Limb (tissue), 2 donors: ENCODE results near the gene FABP3.

Experiments
- DNase-seq, 2 donors: peaks; one replicate each; pipeline ENCODE4 v3.0.0-alpha.2; 2016; ENCODE audit errors: extremely low spot score in 2 of 2

The FABP3 gene

DNA sequence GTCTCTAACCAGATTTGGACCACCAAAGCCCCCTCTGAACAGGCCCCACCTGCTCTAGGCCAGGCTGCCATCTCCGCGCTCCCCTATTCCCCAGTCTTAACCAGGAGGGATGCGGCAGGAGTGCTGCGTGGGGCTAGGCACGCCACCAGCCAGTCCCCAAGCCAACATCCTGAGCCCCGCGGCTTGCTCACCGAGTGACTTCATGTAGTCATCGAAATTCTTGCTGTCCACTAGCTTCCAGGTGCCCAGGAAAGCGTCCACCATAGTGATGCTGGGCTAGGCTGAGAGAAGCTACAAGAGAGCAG, 173 bp downstream of the FABP3 start:
- no peak for DNase-seq

DNA sequence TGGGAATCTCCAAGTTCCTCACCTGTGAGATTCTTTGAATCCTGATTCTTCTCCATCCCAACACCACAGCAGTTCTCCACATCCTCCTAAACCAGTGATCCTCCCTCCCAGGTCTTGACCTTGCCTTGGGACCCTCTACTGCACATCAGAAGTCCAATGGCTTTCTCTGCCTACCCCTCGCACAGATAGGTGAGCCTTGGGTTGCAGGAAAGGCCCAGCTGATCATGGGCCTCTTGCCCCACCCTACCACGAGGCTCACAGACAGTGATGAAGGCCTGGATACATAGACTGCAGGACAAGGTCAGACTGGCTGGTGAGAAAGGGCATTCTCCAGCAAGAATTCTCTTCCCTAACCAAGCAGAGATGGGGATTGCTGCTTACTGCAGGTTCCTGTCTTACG, 825 bp downstream of the FABP3 start:
- no peak for DNase-seq

DNA sequence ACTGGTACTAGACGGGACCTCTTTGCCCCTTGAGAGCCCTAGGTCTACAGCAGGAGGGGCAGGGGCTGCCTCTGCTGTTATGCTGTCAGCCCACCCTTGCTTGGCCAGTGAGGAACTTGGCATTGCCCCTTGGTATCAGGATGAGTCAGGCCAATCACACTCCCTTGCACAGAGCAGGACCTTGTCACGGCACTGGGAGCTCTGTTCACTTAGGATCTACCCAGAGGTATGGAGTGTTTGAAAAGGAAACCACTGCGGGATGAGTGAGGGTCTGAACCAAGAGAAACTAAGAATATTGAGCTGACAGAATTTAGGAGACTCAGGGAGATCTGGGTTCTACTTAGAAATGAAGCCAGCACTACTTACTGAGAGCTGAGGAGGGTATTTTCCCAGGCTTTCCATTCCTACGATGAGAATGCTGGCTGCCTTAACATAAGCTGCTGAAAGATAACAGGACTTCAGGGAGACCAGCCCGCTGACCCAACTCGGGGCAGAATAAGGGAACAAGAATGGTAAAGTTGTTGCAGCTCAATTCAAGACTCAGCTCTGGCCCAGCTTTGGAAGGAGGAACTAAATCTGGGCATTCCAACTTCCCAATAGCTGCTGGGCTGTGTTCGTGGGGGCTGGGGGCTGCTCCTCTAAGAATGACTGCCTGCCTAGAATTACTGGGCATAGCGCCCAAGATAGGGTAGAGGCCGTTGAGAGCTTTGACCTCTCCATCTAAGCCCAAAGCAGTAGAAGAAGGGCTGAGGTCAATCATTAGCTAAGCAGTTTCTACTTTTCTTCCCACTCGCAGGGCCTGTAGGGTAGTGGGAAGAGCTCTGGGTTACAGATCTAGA, 1.5 kb downstream of the FABP3 start:
- no peak for DNase-seq

DNA sequence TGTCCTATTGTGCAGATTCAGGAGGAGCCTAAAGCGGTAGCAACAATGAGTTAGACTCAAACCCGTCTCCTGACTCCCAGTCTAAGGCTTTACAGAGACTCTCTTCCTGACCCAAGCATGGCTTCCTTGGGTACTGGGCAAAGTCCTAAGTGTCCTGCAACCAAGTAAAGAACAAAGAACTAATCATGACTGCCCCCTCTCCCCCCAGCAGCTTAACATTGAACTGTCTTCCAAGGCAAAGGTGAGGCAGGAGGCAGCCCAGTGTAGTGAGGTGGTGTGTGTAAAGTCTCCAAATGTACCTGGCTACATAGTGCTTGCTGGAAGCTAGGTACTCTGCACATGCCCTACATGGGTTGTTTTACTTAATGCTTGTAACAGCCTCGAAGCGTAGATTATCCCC, 2.3 kb downstream of the FABP3 start:
- no peak for DNase-seq

DNA sequence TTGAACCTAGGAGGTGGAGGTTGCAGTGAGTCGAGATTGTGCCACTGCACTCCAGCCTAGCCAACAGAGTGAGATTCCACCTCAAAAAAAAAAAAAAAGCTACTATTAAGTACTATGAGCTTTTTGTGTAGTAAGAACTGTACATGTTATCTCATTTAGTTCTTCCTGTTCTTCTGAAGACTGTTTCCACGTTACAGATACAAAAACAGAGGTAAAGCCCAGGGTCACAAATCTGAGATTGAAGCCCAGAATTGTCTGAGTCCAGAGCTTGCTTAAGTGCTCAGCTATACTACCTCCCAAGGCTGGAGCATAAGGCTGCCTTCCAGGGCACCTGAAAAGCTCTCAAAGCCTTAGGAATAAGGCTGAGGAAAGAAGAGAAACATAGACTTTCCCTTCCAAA, 2.9 kb downstream of the FABP3 start:
- DNase-seq: no peak

DNA sequence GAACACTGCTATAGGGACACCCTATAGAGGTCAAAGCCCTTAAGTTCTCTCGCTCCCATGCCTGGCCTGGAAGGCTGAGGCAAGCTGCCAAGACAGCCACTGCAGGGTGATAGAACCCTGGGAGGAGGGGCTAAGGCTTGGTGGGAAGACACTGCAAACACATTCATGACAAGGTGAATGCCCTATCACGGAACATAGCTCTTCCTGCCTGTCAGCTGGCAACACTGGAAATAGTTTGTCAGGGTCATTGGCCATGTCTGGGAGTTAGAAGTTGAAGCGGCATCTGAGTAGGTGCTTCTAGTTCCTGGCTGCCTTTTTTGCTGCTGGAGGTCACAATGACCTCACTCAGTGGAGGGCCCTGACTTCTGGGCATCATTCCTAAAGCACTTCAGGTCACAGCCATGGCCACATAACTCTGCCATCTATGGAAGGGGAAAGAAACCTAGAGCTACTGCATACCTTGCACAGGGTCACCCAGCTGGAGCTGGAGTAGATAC, 4.2 kb downstream of the FABP3 start:
- no peak for DNase-seq

DNA sequence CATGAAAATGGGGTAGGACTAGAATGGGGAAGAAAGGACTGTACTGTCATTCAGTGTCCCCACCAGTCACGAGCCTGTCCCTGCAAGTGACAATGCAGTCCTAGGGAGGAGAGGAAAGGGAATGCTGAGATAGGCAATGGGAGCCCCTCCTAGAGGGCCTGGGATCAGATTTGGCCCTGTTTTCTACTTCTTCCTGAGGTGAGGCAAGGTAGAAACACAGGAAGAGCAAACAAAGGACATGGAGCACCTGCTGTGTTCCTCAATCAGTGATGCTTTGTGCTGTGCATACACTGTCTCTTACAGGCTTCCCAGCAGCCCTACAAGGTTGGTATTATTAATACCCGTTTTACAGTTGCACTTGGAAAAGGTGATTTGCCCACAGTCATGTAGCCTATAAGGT, 6.1 kb downstream of the FABP3 start:
- no peak for DNase-seq

DNA sequence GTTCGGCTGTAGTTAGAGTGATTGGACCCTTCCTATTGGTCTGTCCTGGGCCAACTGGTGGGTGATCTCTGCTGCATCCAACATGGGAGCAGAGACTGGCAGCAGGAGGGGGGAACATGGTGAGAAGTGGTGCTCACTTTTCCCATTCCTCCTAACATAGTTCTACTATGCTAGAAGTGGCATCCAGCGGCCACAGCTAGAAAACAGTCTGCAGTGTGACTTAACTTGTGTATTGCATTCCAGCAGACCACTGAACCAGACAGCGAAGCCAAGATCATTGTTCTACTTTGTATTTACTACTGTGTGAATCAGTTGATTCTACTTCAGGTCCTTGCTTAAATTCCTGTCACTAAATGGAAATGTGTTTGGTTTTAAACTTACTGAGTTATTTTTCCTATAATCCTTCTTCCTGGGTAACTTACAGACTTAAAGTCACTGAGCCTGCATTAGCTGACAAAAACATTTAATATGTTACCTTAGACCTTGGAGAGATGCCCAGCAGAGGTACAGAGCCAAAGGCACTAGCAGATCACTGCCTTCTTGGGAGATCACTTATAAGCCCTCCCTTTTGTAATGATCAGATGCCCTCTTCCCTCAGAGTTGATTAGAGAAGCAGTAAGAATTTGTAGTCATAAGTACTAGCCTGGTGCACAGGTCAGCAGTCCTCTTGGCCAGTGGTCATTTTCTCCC, 8.2 kb downstream of the FABP3 start:
- no peak for DNase-seq

DNA sequence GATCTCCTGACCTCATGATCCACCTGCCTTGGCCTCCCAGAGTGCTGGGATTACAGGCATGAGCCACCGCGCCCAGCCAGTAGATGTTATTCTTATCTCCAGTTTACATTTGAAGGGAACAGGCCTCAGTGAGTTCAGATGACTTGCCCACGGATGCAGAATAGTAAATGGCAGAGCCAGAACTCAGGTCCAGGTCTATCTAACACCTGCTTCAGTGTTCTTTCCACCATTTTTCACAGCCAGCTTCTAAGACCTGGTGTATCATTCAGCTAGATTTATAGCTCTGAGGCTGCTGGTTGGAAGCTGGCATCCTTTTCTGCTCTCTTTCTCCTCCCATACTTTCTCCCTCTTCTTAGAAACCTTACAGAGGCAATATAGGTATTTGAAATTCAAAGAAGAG, 10.8 kb downstream of the FABP3 start:
- no peak for DNase-seq

DNA sequence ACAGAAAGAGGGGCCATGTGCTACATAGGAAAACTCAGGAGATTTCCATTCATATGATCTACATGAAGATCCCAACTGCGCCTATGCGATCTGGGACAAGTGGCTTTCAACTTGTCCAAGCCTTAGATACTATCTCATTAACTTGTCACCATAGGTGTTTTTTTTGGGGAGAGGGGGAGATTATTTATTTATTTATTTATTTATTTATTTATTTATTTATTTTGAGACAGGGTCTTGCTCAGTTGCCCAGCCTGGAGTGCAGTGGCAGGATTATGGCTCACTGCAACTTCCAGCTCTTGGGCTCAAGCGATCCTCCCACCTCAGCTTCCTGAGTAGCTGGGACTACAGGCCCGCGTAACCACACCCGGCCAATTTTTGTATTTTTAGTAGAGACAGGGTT, 11.3 kb downstream of the FABP3 start:
- no peak for DNase-seq

DNA sequence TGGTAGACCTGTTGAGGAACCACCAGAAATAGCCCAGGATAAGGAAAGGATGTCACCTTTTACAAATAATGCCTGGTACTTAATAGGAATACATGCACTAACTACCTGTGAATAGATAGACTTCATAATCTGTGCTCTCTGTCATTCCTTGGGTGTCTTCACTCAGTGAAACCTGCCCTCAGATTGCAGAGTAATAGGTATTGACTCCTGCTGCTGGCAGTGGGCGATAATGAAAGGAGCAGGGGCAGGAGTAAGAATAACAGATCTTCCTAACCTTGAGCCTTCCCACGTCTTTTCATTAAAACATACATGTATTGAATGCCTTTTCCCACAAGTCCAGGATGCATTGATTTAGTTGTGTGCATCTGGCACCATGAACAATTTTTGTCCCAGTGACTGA, 16.4 kb downstream of the FABP3 start:
- no peak for DNase-seq

DNA sequence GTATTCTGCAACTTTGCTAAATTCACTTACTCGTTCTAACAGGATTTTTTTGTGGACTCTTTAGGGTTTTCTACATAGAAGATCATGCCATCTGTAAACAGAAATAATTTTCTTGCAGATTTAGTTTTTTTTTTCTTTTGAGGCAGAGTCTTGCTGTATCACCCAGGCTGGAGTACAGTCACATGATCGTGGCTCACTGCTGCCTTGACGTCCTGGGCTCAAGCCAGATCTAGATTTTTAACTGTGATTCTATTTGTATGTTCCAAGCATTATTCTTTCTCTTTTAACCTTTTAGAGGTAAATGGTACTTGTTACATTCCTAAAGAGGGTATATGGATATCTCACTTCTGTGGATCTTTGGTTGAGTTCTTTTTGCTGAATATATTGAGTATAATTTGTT, 18.6 kb downstream of the FABP3 start:
- no peak for DNase-seq

DNA sequence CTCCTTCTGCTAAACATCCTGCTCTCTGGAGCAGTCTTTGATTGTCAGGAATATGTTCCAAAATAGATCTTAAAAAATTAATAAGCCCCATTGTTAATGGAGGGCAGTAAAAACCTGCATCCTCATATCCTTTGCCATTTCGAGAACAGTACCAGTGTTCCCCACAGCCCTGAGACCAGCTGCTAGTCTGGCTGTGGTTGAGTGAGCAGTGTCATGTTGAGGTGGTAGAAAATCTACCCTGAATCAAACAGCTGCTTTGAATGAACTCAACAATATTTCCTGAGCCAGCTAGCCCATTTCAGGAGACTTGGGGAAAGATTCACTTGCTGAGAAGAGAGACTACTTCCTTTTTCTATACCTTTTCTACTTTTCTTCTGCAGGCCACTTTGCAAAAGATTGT, 24.4 kb downstream of the FABP3 start:
- DNase-seq: no peak

DNA sequence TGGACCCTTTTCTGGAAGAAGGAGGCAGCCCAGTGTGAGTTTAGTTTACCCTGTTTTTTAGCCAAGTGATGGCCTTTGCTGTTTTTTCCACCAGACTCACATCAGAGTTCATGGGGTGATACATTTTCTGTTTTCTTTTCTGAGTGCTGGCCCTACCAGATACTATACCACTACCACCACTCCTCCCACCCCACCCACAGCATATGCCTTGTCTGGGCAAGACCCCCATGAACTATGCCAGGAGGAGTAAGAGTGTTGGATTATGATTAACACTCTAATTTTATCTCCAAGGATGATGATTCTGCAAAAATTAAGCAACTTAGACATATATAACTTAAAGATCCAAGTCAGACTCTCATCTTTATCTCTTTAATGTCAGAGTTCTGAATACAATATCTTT, 26.1 kb downstream of the FABP3 start:
- no peak for DNase-seq

DNA sequence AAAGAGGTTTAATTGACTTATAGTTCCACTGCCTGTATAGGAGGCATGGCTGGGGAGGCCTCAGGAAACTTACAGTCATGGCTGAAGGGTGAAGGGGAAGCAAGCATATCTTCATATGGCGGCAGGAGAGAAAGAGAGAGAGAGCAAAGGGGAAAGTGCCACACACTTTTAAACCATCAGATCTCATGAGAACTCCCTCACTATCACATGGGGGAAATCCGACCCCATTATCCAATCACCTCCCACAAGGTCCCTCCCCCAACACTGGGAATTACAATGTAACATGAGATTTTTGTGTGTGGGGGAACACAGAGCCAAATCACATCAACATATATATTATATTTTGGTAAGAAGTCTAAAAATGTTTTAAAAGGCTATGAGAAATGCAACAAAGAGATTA, 27.2 kb downstream of the FABP3 start:
- DNase-seq: no peak

DNA sequence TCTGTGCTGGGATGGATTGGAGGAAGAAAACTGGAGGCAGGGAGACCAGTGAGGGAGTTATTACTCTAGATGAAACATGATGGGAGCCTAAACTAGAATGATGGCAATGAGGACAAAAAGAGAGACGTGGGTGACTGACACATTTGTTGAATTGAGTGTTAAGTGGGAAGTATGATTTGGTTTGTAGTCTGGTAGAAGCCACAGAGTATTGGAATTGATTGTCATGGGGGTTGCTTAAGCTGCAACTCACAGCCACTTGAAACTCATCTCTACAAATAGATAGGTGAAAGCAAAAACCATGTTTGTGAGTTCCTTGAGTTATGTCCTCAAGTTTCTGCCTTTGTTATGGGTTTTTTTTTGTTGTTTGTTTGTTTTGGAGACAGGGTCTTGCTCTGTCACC, 28.4 kb downstream of the FABP3 start:
- no peak for DNase-seq

DNA sequence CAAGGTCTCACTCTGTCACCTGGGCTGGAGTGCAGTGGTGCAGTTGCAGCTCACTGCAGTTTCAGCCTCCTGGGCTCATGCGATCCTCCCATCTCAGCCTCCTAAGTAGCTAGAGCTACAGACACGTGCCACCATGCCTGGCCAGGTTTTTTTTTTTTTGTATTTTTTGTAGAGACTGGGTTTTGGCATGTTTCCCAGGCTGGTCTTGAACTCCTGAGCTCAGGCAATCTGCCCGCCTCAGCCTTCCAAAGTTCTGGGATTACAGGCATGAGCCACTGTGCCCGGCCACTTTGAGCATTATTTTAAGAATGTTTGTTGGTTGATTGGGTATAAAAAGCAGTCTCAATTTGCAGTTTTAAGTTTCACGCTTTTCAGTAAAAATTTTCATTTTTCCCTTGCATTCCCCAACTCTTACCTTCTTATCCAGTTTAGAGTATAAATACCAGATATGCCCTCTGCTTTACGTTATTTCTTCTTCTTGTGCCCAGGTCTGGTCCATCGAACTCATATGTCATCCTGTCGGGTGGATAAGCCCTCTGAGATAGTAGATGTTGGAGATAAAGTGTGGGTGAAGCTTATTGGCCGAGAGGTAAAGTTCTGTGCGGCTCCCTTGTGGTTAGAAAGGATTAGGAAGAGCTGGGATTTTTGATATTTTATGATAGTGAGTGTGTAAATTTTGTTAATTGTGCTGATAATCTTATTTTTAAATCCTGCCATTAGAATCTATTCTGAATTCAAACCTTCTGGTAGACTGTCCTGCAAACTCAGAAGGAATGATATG, 36.0 kb downstream of the FABP3 start:
- DNase-seq: no peak

DNA sequence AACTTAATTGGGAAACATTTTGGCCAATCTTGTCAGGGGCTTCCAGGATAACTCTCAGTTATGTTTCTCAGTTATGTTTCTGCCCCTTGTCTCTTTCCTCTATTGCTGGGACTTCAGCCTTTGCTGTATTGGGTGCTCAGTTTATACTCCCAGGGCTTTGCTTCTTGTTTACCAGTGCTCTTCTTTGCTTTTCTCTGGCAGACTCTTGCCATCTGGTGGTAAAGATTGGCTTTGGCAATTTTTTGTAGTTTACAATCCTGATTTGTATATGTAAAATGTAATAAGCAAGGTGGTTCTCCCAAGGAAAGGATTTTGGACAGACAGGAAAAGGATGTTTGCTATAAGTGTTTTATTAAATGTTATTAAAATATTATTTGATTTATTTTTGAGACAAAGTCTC, 37.9 kb downstream of the FABP3 start:
- peak in 1 of 2 donors; percentile 21 for DNase-seq

DNA sequence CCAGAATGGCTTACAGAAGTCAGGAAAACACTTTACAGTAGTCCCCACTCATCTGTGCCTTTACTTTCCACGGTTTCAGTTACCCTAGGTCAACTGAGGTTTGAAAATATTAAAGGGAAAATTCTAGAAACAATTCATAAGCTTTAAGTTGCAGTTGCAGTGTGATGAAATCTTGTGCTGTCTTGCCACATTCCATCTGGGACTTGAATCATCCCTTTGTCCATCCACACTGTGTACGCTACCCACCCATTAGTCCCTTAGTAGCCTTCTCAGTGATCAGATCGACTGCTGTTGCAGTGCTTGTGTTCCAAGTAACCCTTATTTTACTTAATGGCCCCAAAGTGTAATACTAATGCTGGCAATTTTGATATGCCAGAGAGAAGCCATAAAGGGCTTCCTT, 45.5 kb downstream of the FABP3 start:
- DNase-seq: no peak

DNA sequence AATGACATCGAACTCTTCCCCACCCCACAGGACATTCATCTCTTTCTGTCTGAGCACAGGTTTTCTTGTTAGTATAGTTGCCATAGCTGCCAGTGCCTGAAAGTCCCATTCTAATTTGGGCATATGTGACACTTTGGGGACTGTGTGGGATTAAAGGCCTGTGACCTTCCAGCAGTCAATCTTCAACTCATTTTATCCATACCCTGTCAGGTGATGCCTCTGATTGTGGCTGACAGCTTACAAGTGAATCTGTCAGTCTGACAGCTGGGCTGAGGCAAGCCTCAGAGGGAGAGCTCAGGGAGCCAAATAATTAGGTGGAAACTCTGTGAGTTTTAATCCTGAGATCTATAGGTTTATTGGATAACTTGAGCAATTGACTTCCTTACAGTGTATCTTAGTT, 46.4 kb downstream of the FABP3 start:
- no peak for DNase-seq

DNA sequence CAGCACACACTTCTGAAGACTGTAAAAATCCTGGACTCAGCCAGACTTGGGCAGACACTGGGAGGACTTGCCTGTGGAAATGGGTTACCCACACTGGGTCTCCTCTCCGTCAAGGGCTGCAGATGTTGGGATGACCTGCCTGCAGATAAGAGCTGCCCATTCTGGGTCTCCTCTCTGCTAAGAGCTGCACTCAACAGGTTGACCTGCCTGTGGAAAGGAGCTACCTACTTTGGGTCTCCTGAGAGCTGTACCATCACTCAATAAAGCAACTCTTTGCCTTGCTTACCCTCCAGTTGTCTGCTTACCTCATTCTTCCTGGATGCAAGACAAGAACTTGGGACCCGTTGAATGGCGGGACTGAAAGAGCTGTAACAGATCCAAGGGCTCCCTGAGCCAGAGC, 47.9 kb downstream of the FABP3 start:
- DNase-seq: no peak

DNA sequence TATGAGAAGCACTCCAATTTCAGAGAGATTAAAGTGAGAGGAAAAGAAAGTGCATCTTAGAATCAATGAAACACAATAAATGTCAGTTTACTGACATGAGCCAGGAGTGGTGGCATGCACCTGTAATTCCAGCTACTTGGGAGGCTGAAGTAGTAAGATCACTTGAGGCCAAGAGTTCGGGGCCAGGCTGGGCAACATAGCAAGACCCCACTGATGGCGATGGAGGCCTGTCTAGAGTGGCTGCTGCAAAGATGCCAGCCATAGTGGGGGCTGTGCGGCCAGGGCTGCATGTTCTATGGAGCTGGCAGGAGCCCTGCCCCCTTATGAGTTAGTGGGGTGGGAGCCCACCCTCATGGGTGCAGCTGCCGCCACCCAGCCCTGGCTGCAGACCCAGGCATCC, 48.8 kb downstream of the FABP3 start:
- DNase-seq: no peak

DNA sequence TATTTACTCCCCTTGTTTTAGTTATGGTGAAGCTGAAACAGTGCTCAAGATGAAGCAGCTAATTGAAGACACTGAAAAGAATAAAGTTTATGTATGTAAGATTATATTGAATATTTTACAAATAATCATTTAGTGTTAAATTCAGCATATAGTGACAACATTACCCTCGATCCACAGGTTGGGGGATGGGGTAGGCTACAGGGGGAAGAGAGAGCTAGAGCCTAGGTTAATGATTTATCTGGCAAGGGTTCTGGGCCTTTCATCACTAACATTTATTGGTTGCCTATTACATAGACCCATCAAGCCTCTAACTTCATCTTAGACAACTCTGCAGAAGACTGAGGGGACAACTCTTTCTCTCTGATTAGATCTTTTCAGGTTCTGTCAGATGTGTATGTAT, 54.7 kb downstream of the FABP3 start:
- DNase-seq: no peak
